Mesothelial cell of epicardium (in vitro differentiated cells): ENCODE measurements around the gene MBNL3. TPM values are rescaled to one million over a fixed set of nuclear protein-coding genes. Genes with fewer than 3 reads are reported as not detected.
A peak's percentile ranks its signal among the peaks of the same experiment; 100 is the strongest.

Experiments
- DNase-seq, 2 experiments: peaks; one replicate each; pipeline ENCODE4 v3.0.0; 2021; ENCODE audit warnings: low spot score in 2 of 2; ENCODE audit not compliant: unreplicated experiment in 2 of 2
- H3K27ac Mint-ChIP-seq: 2 replicates; pipeline ENCODE4 v1.8.0; 2021; ENCODE audit warnings: mixed read lengths
- H3K27me3 Mint-ChIP-seq: 2 replicates; pipeline ENCODE4 v1.8.0; 2021; ENCODE audit warnings: low read depth, mixed read lengths
- H3K36me3 Mint-ChIP-seq: 2 replicates; pipeline ENCODE4 v1.8.0; 2021; ENCODE audit warnings: mixed read lengths
- H3K4me1 Mint-ChIP-seq: 2 replicates; pipeline ENCODE4 v1.8.0; 2021; ENCODE audit warnings: mixed read lengths
- H3K4me3 Mint-ChIP-seq: 2 replicates; pipeline ENCODE4 v1.8.0; 2021; ENCODE audit warnings: mild to moderate bottlenecking, moderate library complexity, mixed read lengths
- H3K9me3 Mint-ChIP-seq: 2 replicates; pipeline ENCODE4 v1.8.0; 2021; ENCODE audit warnings: mixed read lengths
- total RNA-seq: library from RNA; stranded (reverse); gene quantifications from 3 replicates; pipeline ENCODE4 v1.2.1, GENCODE V29; 2021
- TF ChIP-seq, protein P1 (sequence below): fragments of 200-600 bp; sonication (generic); IDR thresholded peaks from one replicate; pipeline ENCODE4 v1.5.0; 2021; ENCODE audit warnings: antibody characterized with exemption; ENCODE audit not compliant: unreplicated experiment

Gene MBNL3
- total RNA-seq, 1 donor from 2014 or later = 28.1 TPM

DNA sequence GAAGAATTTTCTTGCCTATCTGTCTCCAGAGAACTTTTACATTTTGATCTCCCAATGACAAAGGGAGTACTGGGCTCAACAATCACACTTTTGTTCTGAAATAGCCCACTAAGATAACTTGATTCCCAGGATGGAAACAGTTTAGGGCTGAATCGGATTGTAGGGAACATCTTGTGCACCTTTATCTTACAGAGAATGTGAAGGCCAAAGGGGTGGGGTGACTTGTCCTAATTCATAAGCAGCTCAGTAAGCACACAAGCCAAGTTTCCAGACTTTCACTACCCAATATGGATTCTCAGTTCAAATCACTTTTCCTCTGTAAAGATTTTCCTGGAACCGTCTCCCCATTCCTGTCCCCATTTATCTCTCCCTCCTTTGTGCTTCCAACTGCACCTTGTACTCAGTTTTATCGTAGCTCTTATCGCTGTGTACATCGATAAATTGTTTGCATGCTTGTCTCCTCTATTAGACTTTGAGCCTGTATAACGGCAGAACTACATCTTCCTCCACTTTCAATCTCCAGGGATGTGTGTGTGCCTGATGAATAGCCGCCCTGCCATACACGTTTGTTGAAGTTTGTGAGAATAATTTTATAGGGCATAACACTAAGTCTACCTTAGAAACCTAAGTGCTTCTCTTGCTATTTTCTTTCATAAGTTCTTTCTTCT is 77.4 kb downstream of the MBNL3 start:
- no peak for DNase-seq
- H3K9me3 Mint-ChIP-seq = peaks cover 3% of the 10 kb centered on the region
- H3K4me1 Mint-ChIP-seq = peaks cover 47% of the 10 kb centered on the region
- TF ChIP-seq, protein P1, sequence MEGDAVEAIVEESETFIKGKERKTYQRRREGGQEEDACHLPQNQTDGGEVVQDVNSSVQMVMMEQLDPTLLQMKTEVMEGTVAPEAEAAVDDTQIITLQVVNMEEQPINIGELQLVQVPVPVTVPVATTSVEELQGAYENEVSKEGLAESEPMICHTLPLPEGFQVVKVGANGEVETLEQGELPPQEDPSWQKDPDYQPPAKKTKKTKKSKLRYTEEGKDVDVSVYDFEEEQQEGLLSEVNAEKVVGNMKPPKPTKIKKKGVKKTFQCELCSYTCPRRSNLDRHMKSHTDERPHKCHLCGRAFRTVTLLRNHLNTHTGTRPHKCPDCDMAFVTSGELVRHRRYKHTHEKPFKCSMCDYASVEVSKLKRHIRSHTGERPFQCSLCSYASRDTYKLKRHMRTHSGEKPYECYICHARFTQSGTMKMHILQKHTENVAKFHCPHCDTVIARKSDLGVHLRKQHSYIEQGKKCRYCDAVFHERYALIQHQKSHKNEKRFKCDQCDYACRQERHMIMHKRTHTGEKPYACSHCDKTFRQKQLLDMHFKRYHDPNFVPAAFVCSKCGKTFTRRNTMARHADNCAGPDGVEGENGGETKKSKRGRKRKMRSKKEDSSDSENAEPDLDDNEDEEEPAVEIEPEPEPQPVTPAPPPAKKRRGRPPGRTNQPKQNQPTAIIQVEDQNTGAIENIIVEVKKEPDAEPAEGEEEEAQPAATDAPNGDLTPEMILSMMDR = no peak
- H3K27me3 Mint-ChIP-seq = no peaks in the 10 kb centered on the region
- no peak overlapping the region for H3K4me3 Mint-ChIP-seq
- H3K27ac Mint-ChIP-seq = no peak overlapping the region
- no peaks in the 10 kb centered on the region for H3K36me3 Mint-ChIP-seq

GRCh38 chrX:132409780-132410556 is 78.9 kb downstream of the MBNL3 start:
- H3K9me3 Mint-ChIP-seq = no peaks in the 10 kb centered on the region
- TF ChIP-seq, protein P1 = no peak
- H3K27me3 Mint-ChIP-seq = no peaks in the 10 kb centered on the region
- no peak for DNase-seq
- peaks cover 4% of the 10 kb centered on the region for H3K36me3 Mint-ChIP-seq
- H3K4me3 Mint-ChIP-seq = no peak overlapping the region
- peak overlapping the region; percentile 65 for H3K27ac Mint-ChIP-seq
- peaks cover 47% of the 10 kb centered on the region for H3K4me1 Mint-ChIP-seq

DNA sequence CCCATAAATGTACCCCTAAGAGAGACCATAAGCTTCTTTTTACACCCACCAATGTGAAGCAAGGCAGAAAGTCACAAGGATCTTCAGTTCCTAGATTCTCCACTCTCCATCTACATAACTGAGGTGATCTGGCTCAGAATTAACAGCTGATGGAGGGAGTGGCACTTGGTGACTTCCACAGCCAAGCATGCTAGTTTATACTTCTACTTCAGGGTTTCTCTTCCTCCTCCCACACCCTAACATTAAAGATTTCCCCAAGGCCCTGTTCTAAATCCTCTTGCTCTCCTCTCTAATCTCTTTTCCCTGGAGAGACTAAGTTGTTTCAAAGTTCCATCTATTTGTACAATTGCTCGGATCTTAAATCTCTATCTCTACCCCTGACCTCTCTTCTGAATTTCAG is 81.1 kb downstream of the MBNL3 start:
- TF ChIP-seq, protein P1 = no peak
- no peaks in the 10 kb centered on the region for H3K27me3 Mint-ChIP-seq
- H3K9me3 Mint-ChIP-seq = no peaks in the 10 kb centered on the region
- peak overlapping the region; percentile 13 for H3K27ac Mint-ChIP-seq
- H3K4me1 Mint-ChIP-seq = peaks cover 54% of the 10 kb centered on the region
- no peak overlapping the region for H3K4me3 Mint-ChIP-seq
- no peak for DNase-seq
- peaks cover 4% of the 10 kb centered on the region for H3K36me3 Mint-ChIP-seq

GRCh38 chrX:132406106-132406505 is 82.7 kb downstream of the MBNL3 start:
- DNase-seq = no peak
- Mint-ChIP-seq H3K27ac (no peak overlapping the region), H3K4me3 (no peak overlapping the region), H3K4me1 (peaks cover 40% of the 10 kb centered on the region), H3K9me3 (no peaks in the 10 kb centered on the region), H3K27me3 (no peaks in the 10 kb centered on the region), H3K36me3 (peaks cover 4% of the 10 kb centered on the region)
- TF ChIP-seq, protein P1 = no peak

- DNase-seq = no peak
- Mint-ChIP-seq H3K4me3 (no peak overlapping the region), H3K27ac (no peak overlapping the region), H3K4me1 (peaks cover 24% of the 10 kb centered on the region), H3K27me3 (no peaks in the 10 kb centered on the region), H3K9me3 (no peaks in the 10 kb centered on the region), H3K36me3 (peaks cover 4% of the 10 kb centered on the region)
- TF ChIP-seq, protein P1 = no peak
Measured at GRCh38 chrX:132404266-132404665, 84.6 kb downstream of the MBNL3 start.
